ENCODE data around the gene INPP4B. TPM values are rescaled to one million over a fixed set of nuclear protein-coding genes. Genes with fewer than 3 reads are reported as not detected.

Gene INPP4B
- total RNA-seq, 4 donors from 2014 or later = 38.9 to 48.7 (median 44.2) TPM

- Histone ChIP-seq H3K36me3 (no peaks in the 10 kb centered on the region), H3K4me1 (no peaks in the 10 kb centered on the region), H3K4me3 (no peak overlapping the region), H3K9me3 (no peaks in the 10 kb centered on the region), H3K27me3 (no peaks in the 10 kb centered on the region), H3K27ac (no peak overlapping the region)
- TF ChIP-seq CTCF (IDR thresholded peaks at IDR 0.05) = no peak
- TF ChIP-seq POLR2A (IDR thresholded peaks at IDR 0.05) = no peak
- DNase-seq = no peak
Measured at GRCh38 chr4:142112451-142112850, 733.6 kb downstream of the INPP4B start.

GRCh38 chr4:142110136-142110535 is 736.0 kb downstream of the INPP4B start:
- no peak overlapping the region for H3K27ac ChIP-seq
- H3K4me3 ChIP-seq = no peak overlapping the region
- H3K9me3 ChIP-seq = no peaks in the 10 kb centered on the region
- no peaks in the 10 kb centered on the region for H3K4me1 ChIP-seq
- no peak for TF ChIP-seq CTCF (IDR thresholded peaks at IDR 0.05)
- TF ChIP-seq POLR2A (IDR thresholded peaks at IDR 0.05) = no peak
- no peaks in the 10 kb centered on the region for H3K36me3 ChIP-seq
- no peaks in the 10 kb centered on the region for H3K27me3 ChIP-seq
- no peak for DNase-seq

- no peak for DNase-seq
- Histone ChIP-seq H3K27me3 (no peaks in the 10 kb centered on the region), H3K9me3 (no peaks in the 10 kb centered on the region), H3K36me3 (no peaks in the 10 kb centered on the region), H3K4me1 (no peaks in the 10 kb centered on the region), H3K27ac (no peak overlapping the region), H3K4me3 (no peak overlapping the region)
- no peak for TF ChIP-seq CTCF (IDR thresholded peaks at IDR 0.05)
- TF ChIP-seq POLR2A (IDR thresholded peaks at IDR 0.05) = no peak
Measured at GRCh38 chr4:142104041-142104440, 742.1 kb downstream of the INPP4B start.

- TF ChIP-seq POLR2A (IDR thresholded peaks at IDR 0.05) (no peak), CTCF (IDR thresholded peaks at IDR 0.05) (no peak)
- Histone ChIP-seq H3K36me3 (no peaks in the 10 kb centered on the region), H3K4me3 (no peak overlapping the region), H3K27me3 (no peaks in the 10 kb centered on the region), H3K4me1 (no peaks in the 10 kb centered on the region), H3K9me3 (no peaks in the 10 kb centered on the region), H3K27ac (no peak overlapping the region)
- no peak for DNase-seq
Measured at GRCh38 chr4:142101401-142101800, 744.7 kb downstream of the INPP4B start.

- no peak for TF ChIP-seq CTCF (IDR thresholded peaks at IDR 0.05)
- no peak for TF ChIP-seq POLR2A (IDR thresholded peaks at IDR 0.05)
- Histone ChIP-seq H3K27ac (no peak overlapping the region), H3K4me1 (no peaks in the 10 kb centered on the region), H3K9me3 (no peaks in the 10 kb centered on the region), H3K4me3 (no peak overlapping the region), H3K36me3 (no peaks in the 10 kb centered on the region), H3K27me3 (no peaks in the 10 kb centered on the region)
- no peak for DNase-seq
Measured at GRCh38 chr4:142100941-142101340, 745.2 kb downstream of the INPP4B start.

- Histone ChIP-seq H3K4me1 (no peaks in the 10 kb centered on the region), H3K9me3 (no peaks in the 10 kb centered on the region), H3K27ac (no peak overlapping the region), H3K36me3 (no peaks in the 10 kb centered on the region), H3K27me3 (no peaks in the 10 kb centered on the region), H3K4me3 (no peak overlapping the region)
- TF ChIP-seq CTCF (IDR thresholded peaks at IDR 0.05) (no peak), POLR2A (IDR thresholded peaks at IDR 0.05) (no peak)
- DNase-seq = no peak
Measured at GRCh38 chr4:142098900-142099545, 747.1 kb downstream of the INPP4B start.

Data from Peyer's patch (tissue), 4 donors.